Measurements from ENCODE around the gene MDGA2. TPM values are rescaled to one million over a fixed set of nuclear protein-coding genes. Genes with fewer than 3 reads are reported as not detected.
"Not testable (repeated sequence)": the region's sequence is repeated elsewhere in the genome, so short reads cannot be mapped to it uniquely, and the experiment has no call there.

Gene MDGA2
- total RNA-seq, 1 donor from 2014 or later, result not detected

- intact Hi-C loops (cut with DNase I), result no loop called here
- Histone ChIP-seq H3K27ac (no peak overlapping the region), H3K27me3 (no peaks in the 10 kb centered on the region), H3K4me3 (no peak overlapping the region), H3K36me3 (no peaks in the 10 kb centered on the region), H3K9me3 (no peaks in the 10 kb centered on the region), H3K4me1 (no peaks in the 10 kb centered on the region)
- no peak for DNase-seq
- ATAC-seq, result no peak
- no peak for TF ChIP-seq CTCF (IDR thresholded peaks at IDR 0.05)
Measured at GRCh38 chr14:47262801-47263200, 412.6 kb downstream of the MDGA2 start.

- H3K4me1 ChIP-seq, result no peaks in the 10 kb centered on the region
- ATAC-seq (no peak), DNase-seq (no peak)
- no peaks in the 10 kb centered on the region for H3K27me3 ChIP-seq
- H3K4me3 ChIP-seq, result no peak overlapping the region
- TF ChIP-seq CTCF (IDR thresholded peaks at IDR 0.05), result no peak
- H3K27ac ChIP-seq, result no peak overlapping the region
- intact Hi-C loops (cut with DNase I), result no loop called here
- H3K36me3 ChIP-seq, result no peaks in the 10 kb centered on the region
- no peaks in the 10 kb centered on the region for H3K9me3 ChIP-seq
Measured at GRCh38 chr14:47261350-47261749, 414.1 kb downstream of the MDGA2 start.

GRCh38 chr14:47259796-47260195, 415.6 kb downstream of the MDGA2 start:
- H3K36me3 ChIP-seq, result no peaks in the 10 kb centered on the region
- DNase-seq (no peak), ATAC-seq (no peak)
- H3K9me3 ChIP-seq, result no peaks in the 10 kb centered on the region
- no peaks in the 10 kb centered on the region for H3K27me3 ChIP-seq
- H3K4me1 ChIP-seq, result no peaks in the 10 kb centered on the region
- intact Hi-C loops (cut with DNase I), result no loop called here
- TF ChIP-seq CTCF (IDR thresholded peaks at IDR 0.05), result no peak
- H3K4me3 ChIP-seq, result no peak overlapping the region
- no peak overlapping the region for H3K27ac ChIP-seq

GRCh38 chr14:47257013-47257412, 418.4 kb downstream of the MDGA2 start:
- H3K4me1 ChIP-seq, result no peaks in the 10 kb centered on the region
- no peaks in the 10 kb centered on the region for H3K27me3 ChIP-seq
- ATAC-seq, result no peak
- H3K9me3 ChIP-seq, result no peaks in the 10 kb centered on the region
- intact Hi-C loops (cut with DNase I), result no loop called here
- no peak overlapping the region for H3K4me3 ChIP-seq
- no peak for DNase-seq
- H3K36me3 ChIP-seq, result no peaks in the 10 kb centered on the region
- TF ChIP-seq CTCF (IDR thresholded peaks at IDR 0.05), result no peak
- no peak overlapping the region for H3K27ac ChIP-seq

- H3K4me1 ChIP-seq, result no peaks in the 10 kb centered on the region
- intact Hi-C loops (cut with DNase I), result no loop called here
- H3K27ac ChIP-seq, result no peak overlapping the region
- no peaks in the 10 kb centered on the region for H3K36me3 ChIP-seq
- no peaks in the 10 kb centered on the region for H3K9me3 ChIP-seq
- DNase-seq, result no peak
- no peak overlapping the region for H3K4me3 ChIP-seq
- H3K27me3 ChIP-seq, result no peaks in the 10 kb centered on the region
- ATAC-seq, result no peak
- no peak for TF ChIP-seq CTCF (IDR thresholded peaks at IDR 0.05)
Measured at GRCh38 chr14:47252802-47253201, 422.6 kb downstream of the MDGA2 start.

GRCh38 chr14:47246367-47246766, 429.0 kb downstream of the MDGA2 start:
- Histone ChIP-seq H3K36me3 (no peaks in the 10 kb centered on the region), H3K4me3 (no peak overlapping the region), H3K4me1 (no peaks in the 10 kb centered on the region), H3K27ac (no peak overlapping the region), H3K9me3 (no peaks in the 10 kb centered on the region), H3K27me3 (no peaks in the 10 kb centered on the region)
- no peak for TF ChIP-seq CTCF (IDR thresholded peaks at IDR 0.05)
- intact Hi-C loops (cut with DNase I), result no loop called here
- DNase-seq (no peak), ATAC-seq (no peak)

- H3K4me3 ChIP-seq; DNase-seq; ATAC-seq; H3K4me1 ChIP-seq; intact Hi-C loops (cut with DNase I); H3K36me3 ChIP-seq; H3K27me3 ChIP-seq; H3K9me3 ChIP-seq; H3K27ac ChIP-seq: not testable (repeated sequence)
Measured at GRCh38 chr14:47242579-47242978, 432.8 kb downstream of the MDGA2 start.

All from upper lobe of right lung (tissue), 1 donor.